Bronchial epithelial cell (primary cell): ENCODE data around the gene ZNF775. TPM values are rescaled to one million over a fixed set of nuclear protein-coding genes. Genes with fewer than 3 reads are reported as not detected.
"Not testable (repeated sequence)": the region's sequence is repeated elsewhere in the genome, so short reads cannot be mapped to it uniquely, and the experiment has no call there.

Source experiments
- DNase-seq: peaks from one replicate; pipeline ENCODE4 v3.0.0-alpha.2; 2010; ENCODE audit warnings: low read depth
- FAIRE-seq: peaks from 2 replicates; lab custom pipeline; 2011; peaks lifted over from hg19 to GRCh38; lab: Jason Lieb, UNC
- H3K27me3 ChIP-seq: 2 replicates; pipeline ENCODE4 v1.5.1; 2011; ENCODE audit warnings: low read length; ENCODE audit not compliant: control insufficient read depth, insufficient read depth
- H3K36me3 ChIP-seq: 2 replicates; pipeline ENCODE4 v1.5.1; 2011; ENCODE audit warnings: low read length; ENCODE audit not compliant: control insufficient read depth, insufficient read depth
- H3K4me3 ChIP-seq: 2 replicates; pipeline ENCODE4 v1.5.1; 2011; ENCODE audit warnings: mild to moderate bottlenecking, low read depth, low read length, control low read depth
- CTCF ChIP-seq: IDR thresholded peaks from 2 replicates; pipeline ENCODE4 v1.5.1; 2011; ENCODE audit warnings: mild to moderate bottlenecking, moderate library complexity, low read length, control low read depth, inconsistent platforms; ENCODE audit not compliant: insufficient read depth, severe bottlenecking
- total RNA-seq: library from RNA; depleted of rRNA; stranded (reverse); fragments of >200 nt; gene quantifications from 2 replicates; pipeline ENCODE4 v1.2.1, GENCODE V29; 2014

The ZNF775 gene
- total RNA-seq, 1 donor from 2014 or later: 3.2 TPM

DNA sequence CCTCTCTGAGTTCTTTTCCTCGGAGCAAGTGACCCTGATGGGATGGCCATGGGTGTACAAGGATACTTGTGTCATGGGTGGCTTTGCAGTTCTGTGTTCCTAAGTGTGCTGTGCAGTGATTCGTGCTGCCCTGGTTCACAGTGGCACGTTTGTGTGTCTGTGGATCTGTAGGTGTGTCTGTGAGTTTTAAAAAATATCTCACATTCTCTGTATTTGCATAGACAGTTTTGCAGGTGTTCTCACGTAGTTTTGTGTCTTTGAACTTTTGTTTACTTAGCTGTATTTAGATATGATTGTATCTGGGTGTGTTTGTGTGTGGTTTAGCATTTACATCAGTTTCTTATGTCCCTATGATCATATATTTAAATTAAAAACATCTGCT is 3.7 kb downstream of the ZNF775 start:
- FAIRE-seq: no peak
- H3K4me3 ChIP-seq: no peak overlapping the region
- no peak for TF ChIP-seq CTCF
- H3K36me3 ChIP-seq: no peaks in the 10 kb centered on the region
- no peaks in the 10 kb centered on the region for H3K27me3 ChIP-seq
- no peak for DNase-seq

DNA sequence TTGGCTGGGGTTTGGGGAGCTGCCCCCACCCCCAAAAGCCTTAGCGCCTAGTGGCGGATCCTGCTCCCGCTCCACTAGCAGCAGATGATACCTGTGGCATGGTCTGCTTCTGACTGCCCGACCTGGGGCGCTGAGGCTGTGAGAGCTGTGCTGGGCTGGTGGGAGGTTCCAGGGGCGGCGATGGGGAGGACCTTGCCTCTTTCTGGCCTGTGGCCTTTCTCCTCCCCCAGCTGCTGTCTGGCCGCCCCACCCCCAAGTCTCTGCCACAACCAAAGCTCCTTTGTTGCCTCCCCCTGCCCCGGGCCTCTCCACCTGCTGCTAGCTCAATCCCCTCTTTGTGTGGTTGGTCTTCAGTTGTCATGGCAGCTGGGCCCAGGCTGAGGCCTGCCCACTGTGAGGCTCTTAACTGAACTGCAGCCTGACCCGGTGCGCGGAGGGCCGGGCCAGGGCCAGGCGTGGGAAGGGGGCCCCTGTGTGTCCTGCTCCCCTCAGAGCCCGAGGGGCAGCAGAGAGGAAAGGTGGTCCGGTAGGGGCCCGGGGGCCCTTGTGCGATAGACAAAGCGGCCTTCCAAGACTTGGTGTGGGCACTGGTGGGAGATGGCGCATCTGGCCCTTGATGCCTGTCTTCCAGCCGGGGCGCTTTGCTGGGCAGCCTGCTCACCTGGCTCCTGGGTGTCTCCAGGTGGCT is 4.7 kb downstream of the ZNF775 start:
- Histone ChIP-seq H3K27me3 (no peaks in the 10 kb centered on the region), H3K36me3 (no peaks in the 10 kb centered on the region), H3K4me3 (no peak overlapping the region)
- TF ChIP-seq CTCF: no peak
- DNase-seq: no peak
- no peak for FAIRE-seq

DNA sequence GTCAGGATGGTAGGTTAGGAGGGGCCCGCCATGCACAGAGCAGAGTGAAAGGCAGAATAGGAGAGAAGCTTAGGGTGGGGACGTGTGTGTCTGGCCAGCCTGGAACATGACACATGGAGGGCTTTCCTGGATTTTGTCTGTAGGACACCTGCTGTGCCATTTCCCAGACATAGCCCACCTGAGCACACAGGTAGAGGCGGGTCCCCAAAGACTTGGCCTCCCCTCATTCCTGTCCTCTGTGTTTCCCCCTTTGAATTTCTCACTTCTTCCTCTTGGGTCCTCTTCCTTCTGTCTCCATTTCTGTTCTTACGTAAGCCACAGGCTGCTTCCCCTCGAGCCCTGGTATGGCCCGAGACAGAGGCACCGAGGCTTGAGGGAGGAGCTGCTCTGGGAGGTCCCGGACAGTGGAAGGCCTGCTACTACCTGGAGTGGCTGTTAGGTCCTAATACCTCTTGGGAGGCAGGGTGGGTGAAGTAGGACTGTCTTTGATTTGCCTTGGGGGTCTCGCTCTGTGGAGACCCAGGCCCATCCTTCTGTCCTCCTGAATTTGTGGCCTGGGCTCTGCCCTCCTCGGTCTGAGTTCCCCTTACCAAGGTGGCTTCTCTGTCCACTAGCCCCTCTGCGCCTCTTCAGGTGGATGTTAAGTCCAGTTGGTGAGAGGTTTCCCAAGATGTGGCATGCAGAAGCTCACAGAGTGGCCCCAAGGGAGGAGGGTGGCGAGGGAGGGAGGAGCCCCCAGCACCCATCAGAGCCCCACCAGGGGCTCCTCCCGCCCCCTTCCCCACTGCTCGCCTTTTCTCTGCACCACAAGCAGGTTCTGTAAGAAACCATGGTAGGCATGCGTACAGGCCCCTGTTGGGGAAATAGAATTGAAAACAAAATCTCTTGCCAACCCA is 5.5 kb downstream of the ZNF775 start:
- DNase-seq (no peak), FAIRE-seq (no peak)
- H3K36me3 ChIP-seq: no peaks in the 10 kb centered on the region
- no peaks in the 10 kb centered on the region for H3K27me3 ChIP-seq
- H3K4me3 ChIP-seq: no peak overlapping the region
- no peak for TF ChIP-seq CTCF

GRCh38 chr7:150385302-150385723 is 6.2 kb downstream of the ZNF775 start:
- Histone ChIP-seq H3K27me3 (no peaks in the 10 kb centered on the region), H3K36me3 (no peaks in the 10 kb centered on the region), H3K4me3 (no peak overlapping the region)
- TF ChIP-seq CTCF: no peak
- no peak for FAIRE-seq
- no peak for DNase-seq

DNA sequence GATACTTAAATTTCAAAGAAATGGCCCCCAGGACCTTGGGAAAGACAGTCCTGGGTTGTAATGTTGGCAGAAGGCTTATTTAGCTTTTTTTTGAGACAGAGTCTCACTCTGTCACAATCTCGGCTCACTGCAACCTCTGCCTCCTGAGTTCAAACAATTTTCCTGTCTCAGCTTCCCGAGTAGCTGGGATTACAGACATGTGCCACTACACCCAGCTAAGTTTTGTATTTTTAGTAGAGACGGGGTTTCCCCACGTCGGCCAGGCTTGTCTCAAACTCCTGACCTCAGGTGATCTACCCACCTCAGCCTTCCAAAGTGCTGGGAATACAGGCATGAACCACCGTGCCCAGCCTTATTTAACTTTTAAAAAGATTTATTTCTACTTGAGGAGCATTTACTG is 6.8 kb downstream of the ZNF775 start:
- not testable (repeated sequence) for H3K36me3 ChIP-seq, DNase-seq, H3K27me3 ChIP-seq, H3K4me3 ChIP-seq, FAIRE-seq

DNA sequence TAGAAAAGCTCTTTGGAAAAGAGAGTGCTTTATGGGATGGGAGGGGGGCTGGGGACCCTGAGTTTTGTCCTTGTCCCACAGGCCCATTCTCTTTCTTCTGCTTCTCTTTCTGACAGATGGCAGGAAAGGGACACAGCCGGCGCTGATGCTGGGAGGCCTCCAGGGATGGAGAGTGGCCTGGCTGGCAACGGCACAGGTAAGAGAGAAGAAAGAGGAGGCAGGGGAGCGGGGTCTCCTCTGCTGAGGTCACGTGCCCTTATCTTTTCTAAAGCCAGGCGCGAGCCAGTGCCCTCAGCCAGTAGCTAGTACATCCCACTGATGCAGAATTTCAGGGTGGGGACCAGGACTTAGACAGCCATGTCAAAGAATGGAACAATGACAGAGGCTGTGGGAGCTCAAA is 9.2 kb downstream of the ZNF775 start:
- DNase-seq (no peak), FAIRE-seq (no peak)
- H3K4me3 ChIP-seq: no peak overlapping the region
- no peaks in the 10 kb centered on the region for H3K27me3 ChIP-seq
- no peaks in the 10 kb centered on the region for H3K36me3 ChIP-seq
- TF ChIP-seq CTCF: no peak
